Measurements from ENCODE around the gene CCDC106.

DNA sequence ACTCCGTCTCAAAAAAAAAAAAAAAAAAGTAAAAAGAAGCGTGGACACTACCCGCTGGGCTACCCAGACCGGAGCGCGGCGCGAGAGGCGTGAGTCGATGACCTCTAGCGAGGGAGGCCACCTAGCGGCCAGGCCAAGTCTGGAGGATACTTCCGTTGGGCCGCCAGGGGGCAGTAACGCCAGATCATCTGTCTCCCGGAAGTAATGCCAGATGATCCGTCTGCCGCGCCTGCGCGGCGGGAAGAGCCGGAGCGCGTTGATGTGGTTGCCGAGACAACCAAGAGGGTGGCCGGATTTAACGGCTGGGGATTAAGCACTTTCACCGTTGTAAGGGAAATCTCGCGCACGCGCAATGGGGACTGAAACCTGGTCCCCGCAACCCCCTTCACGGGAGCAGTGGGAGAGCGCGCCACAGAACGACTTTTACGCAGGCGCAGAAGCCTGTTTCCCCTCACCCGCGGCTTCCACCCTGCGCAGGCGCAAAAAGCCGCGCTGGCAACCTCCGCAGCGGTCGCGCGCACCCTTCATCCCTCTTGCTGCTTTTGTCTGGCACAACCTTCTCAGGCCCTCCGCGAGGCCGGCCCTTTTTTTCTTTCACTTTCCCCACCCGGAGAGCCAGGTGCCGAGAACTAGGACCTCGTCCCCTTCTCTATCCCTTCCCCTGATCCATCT lies 5.8 kb downstream of the CCDC106 start:
- TF ChIP-seq EZH2 (IDR thresholded peaks at IDR 0.05; ENCODE audit: insufficient read depth, poor library complexity, severe bottlenecking) (no peak), EZH2phosphoT487 (IDR thresholded peaks at IDR 0.05; ENCODE audit: insufficient read depth, low read depth) (no peak)

Data from GM23248 (cell line).